Fibroblast of pulmonary artery (primary cell): ENCODE data around the gene ELF1.
A peak's percentile ranks its signal among the peaks of the same experiment; 100 is the strongest.
"Not testable (repeated sequence)": the region's sequence is repeated elsewhere in the genome, so short reads cannot be mapped to it uniquely, and the experiment has no call there.

Experiments
- DNase-seq: peaks from one replicate; pipeline ENCODE4 v3.0.0-alpha.2; 2010; ENCODE audit warnings: low read depth
- H3K4me3 ChIP-seq: replicated peaks from 2 replicates; pipeline ENCODE4 v1.5.1; 2011; ENCODE audit warnings: low read depth, mild to moderate bottlenecking, control low read depth, low read length, moderate library complexity
- CTCF ChIP-seq: IDR thresholded peaks from 2 replicates; pipeline ENCODE4 v1.5.1; 2011; ENCODE audit warnings: mild to moderate bottlenecking, control low read depth, low read length, inconsistent platforms; ENCODE audit errors: missing control alignments

Gene ELF1

GRCh38 chr13:40923867-40924266 is 95.2 kb downstream of the ELF1 start:
- no peak for TF ChIP-seq CTCF
- H3K4me3 ChIP-seq: no peak overlapping the region
- no peak for DNase-seq

- no peak for DNase-seq
- TF ChIP-seq CTCF: no peak
- no peak overlapping the region for H3K4me3 ChIP-seq
Observed at GRCh38 chr13:40922437-40923040, 96.6 kb downstream of the ELF1 start.

- peak; percentile 22 for DNase-seq
- no peak for TF ChIP-seq CTCF
- peak overlapping the region; percentile 70 for H3K4me3 ChIP-seq
Observed at GRCh38 chr13:40920826-40921225, 98.3 kb downstream of the ELF1 start.

- DNase-seq, H3K4me3 ChIP-seq: not testable (repeated sequence)
Observed at GRCh38 chr13:40919901-40920300, 99.2 kb downstream of the ELF1 start.

GRCh38 chr13:40916207-40916998 is 102.7 kb downstream of the ELF1 start:
- no peak overlapping the region for H3K4me3 ChIP-seq
- TF ChIP-seq CTCF: no peak
- no peak for DNase-seq

GRCh38 chr13:40914863-40915262 is 104.3 kb downstream of the ELF1 start:
- H3K4me3 ChIP-seq, DNase-seq: not testable (repeated sequence)

- TF ChIP-seq CTCF: no peak
- DNase-seq: no peak
- H3K4me3 ChIP-seq: no peak overlapping the region
Observed at GRCh38 chr13:40911341-40911740, 107.8 kb downstream of the ELF1 start.
